ENCODE results near the gene OR1M1. TPM values are rescaled to one million over a fixed set of nuclear protein-coding genes. Genes with fewer than 3 reads are reported as not detected.

OR1M1 gene
- not detected in 5 replicates for total RNA-seq (2022; extraction: Qiagen RNA extraction)

DNA sequence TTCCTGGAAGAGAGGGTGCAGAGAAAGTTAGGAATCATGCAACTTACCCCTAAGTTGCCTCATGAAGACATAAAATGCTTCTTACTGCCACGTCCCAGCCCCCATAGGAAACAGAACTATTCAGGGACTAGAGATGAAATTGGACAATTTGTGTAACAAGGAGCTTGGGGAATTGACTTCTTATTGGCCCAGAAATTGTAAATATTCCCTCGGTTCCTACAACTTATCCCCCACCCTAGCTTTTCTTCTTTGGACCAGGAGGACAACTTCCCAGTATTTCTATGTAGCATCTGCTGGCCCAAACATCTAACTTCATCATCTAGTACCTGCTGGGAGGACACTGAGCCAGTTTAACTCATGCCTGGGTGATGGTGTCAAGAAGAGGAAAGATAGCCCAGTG lies at the start of gene OR1M1:
Gene OR1M1 (plus strand): TSS at position 301 of the 400 bp plus-strand sequence. CDS start 6,184 bp downstream, outside the sequence.

DNA sequence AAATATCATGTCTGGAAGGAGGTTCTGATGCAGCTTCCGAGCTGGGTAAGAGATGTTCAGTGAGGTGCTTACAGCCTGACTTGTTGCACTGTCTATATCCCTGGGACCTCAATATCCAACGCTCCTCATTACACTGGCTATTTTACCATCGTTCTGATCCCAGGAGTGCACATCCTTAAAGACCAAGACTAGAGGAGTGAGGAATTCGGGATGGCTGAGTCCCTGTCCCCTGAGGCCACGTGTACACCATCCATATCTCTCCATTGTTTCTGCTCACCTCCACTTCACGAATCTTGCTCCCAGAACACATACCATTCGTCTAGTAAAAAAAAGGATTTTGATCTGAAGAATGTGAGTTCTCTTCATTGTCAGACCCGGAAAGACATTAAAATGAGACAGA lies 20.5 kb downstream of the OR1M1 start, which contains the start of gene OR7G2:
Gene OR7G2 (minus strand): TSS at position 101 of the 400 bp plus-strand sequence. CDS start 4,232 bp downstream, outside the sequence.

GRCh38 chr19:9115307-9115813 lies 28.5 kb downstream of the OR1M1 start, which contains the start of gene OR7G1:
Gene OR7G1, minus strand, starts transcription at chr19:9115763. Its CDS starts 0 bp downstream, at chr19:9115763.

GRCh38 chr19:9126900-9127405 lies 40.1 kb downstream of the OR1M1 start, which contains the start of gene OR7G3:
Gene OR7G3, minus strand, starts transcription at chr19:9126950. Its CDS starts 0 bp downstream, at chr19:9126950.

GRCh38 chr19:9140159-9140874 lies 53.5 kb downstream of the OR1M1 start, which contains the start of gene ZNF317:
Gene ZNF317, plus strand, starts transcription at chr19:9140397. Its CDS starts 15,620 bp downstream, at chr19:9156017.

Other genes with a start within 250 kb of the OR1M1 start
- 0.02 to 0.06 TPM (median 0.03 TPM) in 5 replicates for gene MUC16, start 76.7 kb upstream of the OR1M1 start, total RNA-seq (2022; extraction: Qiagen RNA extraction)
- not detected in 5 replicates for gene OR7G2, start 20.4 kb downstream of the OR1M1 start, total RNA-seq (2022; extraction: Qiagen RNA extraction)
- not detected in 5 replicates for gene OR7G1, start 28.7 kb downstream of the OR1M1 start, total RNA-seq (2022; extraction: Qiagen RNA extraction)
- not detected in 5 replicates for gene OR7G3, start 39.9 kb downstream of the OR1M1 start, total RNA-seq (2022; extraction: Qiagen RNA extraction)
- gene ZNF317, start 53.3 kb downstream of the OR1M1 start, total RNA-seq (2022; extraction: Qiagen RNA extraction), result 15.4 to 19.9 TPM (median 18.6 TPM) in 5 replicates
- not detected in 5 replicates for gene OR7D2, start 91.9 kb downstream of the OR1M1 start, total RNA-seq (2022; extraction: Qiagen RNA extraction)
- gene OR7D4, start 132.5 kb downstream of the OR1M1 start, total RNA-seq (2022; extraction: Qiagen RNA extraction), result not detected in 5 replicates
- not detected in 5 replicates for gene OR7E24, start 163.9 kb downstream of the OR1M1 start, total RNA-seq (2022; extraction: Qiagen RNA extraction)
- 0.85 to 1.4 TPM (median 1.3 TPM) in 5 replicates for gene ZNF699, start 222.8 kb downstream of the OR1M1 start, total RNA-seq (2022; extraction: Qiagen RNA extraction)
- gene ZNF559, start 237.1 kb downstream of the OR1M1 start, total RNA-seq (2022; extraction: Qiagen RNA extraction), result 4.5 to 5.6 TPM (median 4.7 TPM) in 5 replicates